Type B pancreatic cell (in vitro differentiated cells): ENCODE data around the gene RAB7A. TPM values are rescaled to one million over a fixed set of nuclear protein-coding genes. Genes with fewer than 3 reads are reported as not detected.

Experiments
- DNase-seq: peaks from one replicate; pipeline ENCODE4 v3.0.0; 2021; ENCODE audit warnings: mixed read lengths; ENCODE audit not compliant: unreplicated experiment; ENCODE audit errors: extremely low spot score
- H3K27ac Mint-ChIP-seq: 2 replicates; pipeline ENCODE4 v1.8.0; 2021; ENCODE audit warnings: mild to moderate bottlenecking, mixed read lengths
- H3K27me3 Mint-ChIP-seq: 2 replicates; pipeline ENCODE4 v1.8.0; 2021; ENCODE audit warnings: mixed read lengths
- H3K36me3 Mint-ChIP-seq: 2 replicates; pipeline ENCODE4 v1.8.0; 2021; ENCODE audit warnings: mixed read lengths
- H3K4me1 Mint-ChIP-seq: one replicate; pipeline ENCODE4 v1.8.0; 2021; ENCODE audit warnings: mixed read lengths; ENCODE audit not compliant: unreplicated experiment
- H3K4me3 Mint-ChIP-seq: 2 replicates; pipeline ENCODE4 v1.8.0; 2021; ENCODE audit warnings: mild to moderate bottlenecking, mixed read lengths
- H3K9me3 Mint-ChIP-seq: 2 replicates; pipeline ENCODE4 v1.8.0; 2021; ENCODE audit warnings: mixed read lengths
- CTCF ChIP-seq: fragments of 200-600 bp; sonication (generic); conservative IDR thresholded peaks from 2 replicates; pipeline ENCODE4 v1.5.0; 2021; ENCODE audit warnings: antibody characterized with exemption, mild to moderate bottlenecking
- total RNA-seq: library from RNA; stranded (reverse); gene quantifications from 2 replicates; pipeline ENCODE4 v1.2.1, GENCODE V29; 2021; ENCODE audit warnings: low replicate concordance

The RAB7A gene
- total RNA-seq, 1 donor from 2014 or later, result 157 TPM

- H3K9me3 Mint-ChIP-seq, result no peaks in the 10 kb centered on the region
- TF ChIP-seq CTCF, result no peak
- H3K27ac Mint-ChIP-seq, result no peak overlapping the region
- DNase-seq, result no peak
- no peaks in the 10 kb centered on the region for H3K27me3 Mint-ChIP-seq
- no peak overlapping the region for H3K4me3 Mint-ChIP-seq
- no peaks in the 10 kb centered on the region for H3K36me3 Mint-ChIP-seq
- peaks cover 10% of the 10 kb centered on the region for H3K4me1 Mint-ChIP-seq
Measured at GRCh38 chr3:128684986-128685726, 40.8 kb upstream of the RAB7A start.

GRCh38 chr3:128686465-128686864 lies 39.5 kb upstream of the RAB7A start:
- Mint-ChIP-seq H3K27ac (no peak overlapping the region), H3K4me3 (no peak overlapping the region), H3K9me3 (no peaks in the 10 kb centered on the region), H3K4me1 (peaks cover 2% of the 10 kb centered on the region), H3K36me3 (no peaks in the 10 kb centered on the region), H3K27me3 (no peaks in the 10 kb centered on the region)
- TF ChIP-seq CTCF, result no peak
- DNase-seq, result no peak

- no peaks in the 10 kb centered on the region for H3K36me3 Mint-ChIP-seq
- H3K4me3 Mint-ChIP-seq, result no peak overlapping the region
- DNase-seq, result no peak
- H3K27me3 Mint-ChIP-seq, result no peaks in the 10 kb centered on the region
- H3K27ac Mint-ChIP-seq, result no peak overlapping the region
- H3K9me3 Mint-ChIP-seq, result no peaks in the 10 kb centered on the region
- TF ChIP-seq CTCF, result no peak
- no peaks in the 10 kb centered on the region for H3K4me1 Mint-ChIP-seq
Measured at GRCh38 chr3:128689060-128689459, 36.9 kb upstream of the RAB7A start.

- H3K27ac Mint-ChIP-seq, result no peak overlapping the region
- H3K4me3 Mint-ChIP-seq, result no peak overlapping the region
- no peak for DNase-seq
- no peaks in the 10 kb centered on the region for H3K27me3 Mint-ChIP-seq
- no peak for TF ChIP-seq CTCF
- H3K4me1 Mint-ChIP-seq, result no peaks in the 10 kb centered on the region
- no peaks in the 10 kb centered on the region for H3K36me3 Mint-ChIP-seq
- H3K9me3 Mint-ChIP-seq, result no peaks in the 10 kb centered on the region
Measured at GRCh38 chr3:128693696-128694095, 32.3 kb upstream of the RAB7A start.

- H3K4me3 Mint-ChIP-seq, result peak overlapping the region; percentile 34
- no peaks in the 10 kb centered on the region for H3K27me3 Mint-ChIP-seq
Measured at GRCh38 chr3:128697341-128697740, 28.6 kb upstream of the RAB7A start.

More at GRCh38 chr3:128697341-128697740, 28.6 kb upstream of the RAB7A start:
- Mint-ChIP-seq H3K4me1 (no peaks in the 10 kb centered on the region), H3K9me3 (no peaks in the 10 kb centered on the region), H3K27ac (no peak overlapping the region), H3K36me3 (no peaks in the 10 kb centered on the region)
- no peak for TF ChIP-seq CTCF
- no peak for DNase-seq
